ENCODE data around the gene USP33. TPM values are rescaled to one million over a fixed set of nuclear protein-coding genes. Genes with fewer than 3 reads are reported as not detected.

The USP33 gene
- total RNA-seq, 1 experiment from 2014 or later = 51.5 TPM

DNA sequence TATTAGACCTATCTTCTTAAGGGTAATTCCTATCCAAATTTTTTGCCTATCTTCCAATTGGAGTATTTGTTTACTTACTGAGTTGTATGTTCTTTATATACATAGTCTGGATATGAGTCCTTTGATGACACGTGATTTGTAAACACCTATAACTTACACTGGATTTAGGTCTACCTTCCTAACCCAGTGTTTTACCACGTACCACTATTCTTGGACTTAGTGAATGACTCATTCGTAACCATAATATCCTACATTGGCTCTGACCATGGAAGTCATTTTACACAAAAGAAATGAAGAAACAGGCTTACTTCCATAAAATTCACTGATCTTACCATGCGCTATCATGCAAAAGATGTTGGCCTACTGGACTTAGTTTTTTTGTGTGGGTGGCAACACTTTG lies 53.3 kb downstream of the USP33 start:
- Histone ChIP-seq H3K9ac (ENCODE audit: extremely low read depth, insufficient read length, low read length) (no peak overlapping the region), H3K23me2 (ENCODE audit: insufficient read length, low read depth, low read length, poor library complexity, severe bottlenecking) (no peaks in the 10 kb centered on the region), H3K4me1 (ENCODE audit: insufficient read depth, low read length) (no peaks in the 10 kb centered on the region), H2BK5ac (ENCODE audit: insufficient read length, low read length) (no peak overlapping the region), H3K4ac (ENCODE audit: low read depth, low read length) (no peak overlapping the region), H2BK15ac (ENCODE audit: low read depth, low read length) (no peak overlapping the region), H2BK120ac (ENCODE audit: low read depth, low read length, poor library complexity, severe bottlenecking) (no peak overlapping the region), H2BK12ac (ENCODE audit: insufficient read length, low read depth, low read length) (no peak overlapping the region), H4K91ac (ENCODE audit: insufficient read length, low read depth, low read length) (no peak overlapping the region), H2AK5ac (ENCODE audit: insufficient read length, low read length) (no peak overlapping the region), H3K9me3 (ENCODE audit: control insufficient read depth, low read depth, low read length) (no peaks in the 10 kb centered on the region), H3K4me2 (ENCODE audit: insufficient read depth, insufficient read length, low read length) (no peak overlapping the region), H4K8ac (replicated peaks; ENCODE audit: insufficient read length, low read depth, low read length) (no peak overlapping the region), H3K27me3 (ENCODE audit: insufficient read depth, low read length) (no peaks in the 10 kb centered on the region), H2BK20ac (ENCODE audit: low read depth, low read length, poor library complexity, severe bottlenecking) (no peak overlapping the region), H3K14ac (ENCODE audit: insufficient read depth, low read length) (no peak overlapping the region), H3K79me1 (ENCODE audit: insufficient read depth, low read depth, low read length, poor library complexity, severe bottlenecking) (no peaks in the 10 kb centered on the region), H3K56ac (ENCODE audit: insufficient read length, low read depth, low read length) (no peak overlapping the region), H4K5ac (ENCODE audit: insufficient read length, low read depth, low read length) (no peak overlapping the region), H3T11ph (ENCODE audit: low read length) (no peak overlapping the region), H3K79me2 (ENCODE audit: insufficient read depth, low read length) (no peaks in the 10 kb centered on the region), H3K23ac (ENCODE audit: insufficient read length, low read depth, low read length) (no peak overlapping the region), H2AFZ (ENCODE audit: low read length) (no peak overlapping the region), H3K18ac (ENCODE audit: insufficient read length, low read depth, low read length) (no peak overlapping the region), H3K27ac (ENCODE audit: insufficient read length, low read depth, low read length) (no peak overlapping the region), H4K20me1 (ENCODE audit: control insufficient read depth, insufficient read depth, insufficient read length) (no peaks in the 10 kb centered on the region)
- H3K4me1 Mint-ChIP-seq = no peaks in the 10 kb centered on the region
- H3K27ac Mint-ChIP-seq = no peak overlapping the region
- no peak for TF ChIP-seq CTCF (conservative IDR thresholded peaks at IDR 0.05)
- no peak overlapping the region for H3K4me3 Mint-ChIP-seq
- DNase-seq = no peak
- peaks cover 8 to 28% (median 12%) of the 10 kb centered on the region in 3 experiments; a peak in 6 of 7 replicates for H3K36me3 Mint-ChIP-seq (ENCODE audit: insufficient read depth in 1 of 3, low read depth in 3 of 3)
- no peaks in the 10 kb centered on the region for H3K27me3 Mint-ChIP-seq (ENCODE audit: low read depth)
- H3K9me3 Mint-ChIP-seq = no peaks in the 10 kb centered on the region
- no CpG with 5 or more reads among the region's 4 CpGs for WGBS (ENCODE audit: extremely low coverage, insufficient read length, low lambda C conversion rate)

All from H9 (cell line).